NCI-H2029 (cell line): ENCODE results near the gene IFI44.

ENCODE experiments used
- DNase-seq: peaks from one replicate; lab custom pipeline; 2025; lab: John Stamatoyannopoulos, UW

Gene IFI44

DNA sequence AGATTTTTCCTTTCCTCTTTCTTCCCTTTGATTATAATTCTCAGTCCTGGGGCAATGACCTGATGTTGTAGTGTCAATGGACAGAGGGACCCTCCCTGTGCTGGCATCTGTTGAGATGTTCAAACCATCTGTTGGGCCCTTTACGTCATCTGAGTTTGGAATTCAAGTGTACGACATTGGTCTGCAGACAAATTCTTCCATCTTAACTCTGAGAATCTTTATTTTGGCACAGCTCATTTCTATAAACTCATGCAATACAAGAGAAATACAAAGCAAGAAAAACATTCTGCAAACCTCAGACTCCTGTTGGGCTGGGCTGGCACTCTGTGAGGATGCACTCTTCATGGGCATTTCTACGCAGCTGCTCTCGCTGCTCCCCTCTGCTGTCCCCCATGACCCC, 54.2 kb downstream of the IFI44 start:
- DNase-seq = no peak

DNA sequence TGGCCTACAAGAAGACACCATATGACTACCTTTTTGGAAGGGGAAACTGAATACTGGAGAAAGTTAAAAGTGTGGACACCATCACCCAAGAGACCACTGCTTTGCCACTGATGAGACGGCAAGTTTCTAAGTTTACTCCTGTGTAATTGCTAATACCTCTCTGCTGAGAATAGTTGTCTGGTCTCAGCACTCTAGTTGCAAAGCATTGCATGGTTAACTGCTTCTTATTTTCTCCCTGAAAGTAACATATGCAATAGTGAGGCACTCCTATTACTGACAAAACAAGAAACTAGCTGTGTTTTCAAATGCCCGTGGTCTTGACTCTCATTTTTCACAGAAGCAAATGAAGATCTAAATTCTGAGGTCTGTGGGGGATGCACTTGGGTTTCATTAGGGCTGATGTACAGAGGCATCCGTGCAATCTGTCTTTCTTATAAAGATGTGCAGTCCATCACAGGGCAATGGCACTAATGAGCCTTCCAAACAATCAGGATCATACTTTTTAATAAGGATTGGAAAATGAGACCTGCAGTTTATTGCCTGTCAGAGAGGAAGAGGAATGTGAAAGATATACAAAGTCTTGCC, 62.9 kb downstream of the IFI44 start:
- no peak for DNase-seq

DNA sequence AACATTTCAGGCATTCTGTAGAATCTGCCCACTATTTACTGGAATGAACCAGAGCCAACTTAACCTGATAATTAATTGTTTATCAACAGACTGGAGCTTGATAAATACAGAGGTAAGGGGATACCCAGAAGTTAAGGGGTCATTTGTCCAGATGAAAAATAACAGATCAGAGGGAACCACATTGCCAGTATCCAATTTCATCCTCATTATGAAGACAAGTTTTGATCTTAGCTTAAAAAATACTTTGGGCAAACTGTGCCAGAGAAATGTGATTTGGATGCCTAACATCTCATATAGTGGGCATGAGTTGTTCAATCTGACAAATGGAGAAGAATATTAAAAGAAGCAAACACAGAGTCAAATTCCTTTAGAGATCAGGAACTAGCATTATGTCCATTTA, 63.7 kb downstream of the IFI44 start:
- no peak for DNase-seq
